HCT116 (cell line): ENCODE measurements around the gene XRN2. TPM values are rescaled to one million over a fixed set of nuclear protein-coding genes. Genes with fewer than 3 reads are reported as not detected.

Experiments used
- ATAC-seq: fragments of 200-7000 bp; cut with Tn5 transposase; 2 replicates; pipeline ENCODE4 v1.9.1; 2020; ENCODE audit warnings: mild to moderate bottlenecking, moderate library complexity
- BruUV-seq: library from RNA; stranded (reverse); fragments of 400-500 nt; replicated peaks from 2 replicates; lab custom pipeline; 2021; lab: Mats Ljungman, UMichigan
- CTCF ChIA-PET: fragments of 300-600 bp; sonication (Branson Sonifier 250); formaldehyde crosslinking; loops from one replicate; lab custom pipeline; 2021; ENCODE audit warnings: antibody characterized with exemption; lab: Charles Lee
- POLR2A ChIA-PET: fragments of 300-600, 350-600 bp; sonication (Branson Sonifier 250); formaldehyde crosslinking; loops from one replicate; lab custom pipeline; 2021; ENCODE audit warnings: antibody characterized with exemption; lab: Charles Lee
- RAD21 ChIA-PET, 2 experiments: fragments of 300-600 bp; sonication (Branson Sonifier 250); formaldehyde crosslinking; loops; one replicate each; lab custom pipeline; 2023; ENCODE audit warnings: low total read pairs in 2 of 2; ENCODE audit not compliant: uncharacterized antibody in 2 of 2, unreplicated experiment in 2 of 2, low non-redundant PET in 1 of 2; lab: Charles Lee
- DNase-seq: peaks from one replicate; pipeline ENCODE4 v3.0.0-alpha.2; 2010; ENCODE audit warnings: low read depth, low spot score
- H2AFZ ChIP-seq: fragments of 200-600 bp; shearing (Covaris generic), sonication (generic); 2 replicates; pipeline ENCODE4 v1.6.1; 2017; ENCODE audit warnings: low read depth, mixed run types, mixed read lengths, antibody characterized with exemption, low read length; ENCODE audit not compliant: poor library complexity, severe bottlenecking
- H3K27ac ChIP-seq: 2 replicates; pipeline ENCODE4 v1.5.1; 2012; ENCODE audit warnings: low read depth, low read length
- H3K27me3 ChIP-seq: fragments of 200-600 bp; sonication (generic); 2 replicates; pipeline ENCODE4 v1.6.1; 2016; ENCODE audit warnings: mixed run types, low read length, mixed read lengths; ENCODE audit not compliant: insufficient read depth
- H3K36me3 ChIP-seq, 2 experiments: fragments of 200-500 bp in 1 of 2; fragments of 200-600 bp in 1 of 2; sonication (Bioruptor generic) in 1 of 2; sonication (generic) in 1 of 2; 2 replicates each; pipeline versions ENCODE4 v1.5.1 to v1.6.1; 2014 to 2016; ENCODE audit warnings: low read length in 2 of 2, inconsistent platforms in 1 of 2, mixed read lengths in 1 of 2, mixed run types in 1 of 2; ENCODE audit not compliant: insufficient read depth in 2 of 2, control insufficient read depth in 1 of 2
- H3K4me1 ChIP-seq, 2 experiments: fragments of 200-600 bp in 1 of 2; sonication (generic) in 1 of 2; 2 replicates each; pipeline versions ENCODE4 v1.5.1 to v1.6.1; 2012 to 2017; ENCODE audit warnings: low read length in 2 of 2, inconsistent platforms in 1 of 2, mild to moderate bottlenecking in 1 of 2, mixed read lengths in 1 of 2, mixed run types in 1 of 2, moderate library complexity in 1 of 2; ENCODE audit not compliant: insufficient read depth in 2 of 2, control insufficient read depth in 1 of 2
- H3K4me2 ChIP-seq: fragments of 200-600 bp; sonication (generic); 2 replicates; pipeline ENCODE4 v1.6.1; 2017; ENCODE audit warnings: mixed run types, low read length, mixed read lengths
- H3K4me3 ChIP-seq, 2 experiments: fragments of 200-600 bp in 1 of 2; sonication (generic) in 1 of 2; replicated peaks in 1 of 2; 2 replicates each; pipeline ENCODE4 v1.5.1; 2011 to 2016; ENCODE audit warnings: low read length in 2 of 2, control low read depth in 1 of 2, low read depth in 1 of 2, mild to moderate bottlenecking in 1 of 2, mixed read lengths in 1 of 2, mixed run types in 1 of 2
- H3K79me2 ChIP-seq: fragments of 200-600 bp; sonication (generic); 2 replicates; pipeline ENCODE4 v1.6.1; 2017; ENCODE audit warnings: mild to moderate bottlenecking, mixed run types, low read length, moderate library complexity, mixed read lengths; ENCODE audit not compliant: insufficient read depth
- H3K9ac ChIP-seq: fragments of 200-600 bp; sonication (generic); 2 replicates; pipeline ENCODE4 v1.6.1; 2016; ENCODE audit warnings: low read length, mixed read lengths
- H3K9me2 ChIP-seq: fragments of 200-600 bp; sonication (generic), shearing (Covaris generic); 2 replicates; pipeline ENCODE4 v1.6.1; 2017; ENCODE audit warnings: mixed run types, mild to moderate bottlenecking, moderate library complexity; ENCODE audit not compliant: insufficient read depth
- H3K9me3 ChIP-seq, 2 experiments: fragments of 200-500 bp in 1 of 2; fragments of 200-600 bp in 1 of 2; sonication (Bioruptor generic) in 1 of 2; sonication (generic) in 1 of 2; 2 replicates each; pipeline ENCODE4 v1.6.1; 2014 to 2017; ENCODE audit warnings: low read length in 2 of 2, mixed read lengths in 2 of 2, inconsistent platforms in 1 of 2, low read depth in 1 of 2, mild to moderate bottlenecking in 1 of 2, mixed run types in 1 of 2, moderate library complexity in 1 of 2; ENCODE audit not compliant: control insufficient read depth in 1 of 2, insufficient read depth in 1 of 2
- H4K20me1 ChIP-seq: fragments of 200-600 bp; sonication (generic), shearing (Covaris generic); 2 replicates; pipeline ENCODE4 v1.6.1; 2017; ENCODE audit warnings: mixed run types, mild to moderate bottlenecking, moderate library complexity; ENCODE audit not compliant: insufficient read depth
- CBX3 ChIP-seq: IDR thresholded peaks from 2 replicates; pipeline ENCODE4 v1.6.1; 2012; ENCODE audit warnings: low read depth
- CEBPB ChIP-seq: IDR thresholded peaks from 2 replicates; pipeline ENCODE4 v1.6.1; 2012; ENCODE audit warnings: low read depth
- EGR1 ChIP-seq: IDR thresholded peaks from 2 replicates; pipeline ENCODE4 v1.6.1; 2012; ENCODE audit warnings: low read depth
- ELF1 ChIP-seq: IDR thresholded peaks from 2 replicates; pipeline ENCODE4 v1.6.1; 2012; ENCODE audit warnings: low read depth, borderline replicate concordance
- EZH2 ChIP-seq: fragments of 200-600 bp; sonication (generic); IDR thresholded peaks from 2 replicates; pipeline ENCODE4 v1.6.1; 2017; ENCODE audit warnings: antibody characterized with exemption, mixed run types
- EZH2phosphoT487 ChIP-seq: fragments of 200-600 bp; IDR thresholded peaks from 2 replicates; pipeline ENCODE4 v1.6.1; 2018; ENCODE audit warnings: antibody characterized with exemption, borderline replicate concordance
- FOSL1 ChIP-seq: IDR thresholded peaks from 2 replicates; pipeline ENCODE4 v1.6.1; 2012; ENCODE audit warnings: low read depth
- JUND ChIP-seq: IDR thresholded peaks from 2 replicates; pipeline ENCODE4 v1.6.1; 2012
- POLR2A ChIP-seq: IDR thresholded peaks from 2 replicates; pipeline ENCODE4 v1.7.0; 2011; ENCODE audit warnings: borderline replicate concordance; ENCODE audit not compliant: insufficient read depth, insufficient read length; ENCODE audit errors: extremely low read depth
- POLR2AphosphoS5 ChIP-seq: IDR thresholded peaks from 2 replicates; pipeline ENCODE4 v1.6.1; 2011; ENCODE audit warnings: mild to moderate bottlenecking, low read depth, low read length, moderate library complexity
- RAD21 ChIP-seq: IDR thresholded peaks from 2 replicates; pipeline ENCODE4 v1.6.1; 2012; ENCODE audit warnings: low read depth, mild to moderate bottlenecking
- REST ChIP-seq: IDR thresholded peaks from 2 replicates; pipeline ENCODE4 v1.6.1; 2012; ENCODE audit warnings: low read depth
- SIN3A ChIP-seq: IDR thresholded peaks from 2 replicates; pipeline ENCODE4 v1.6.1; 2012; ENCODE audit warnings: low read depth
- SP1 ChIP-seq: IDR thresholded peaks from 2 replicates; pipeline ENCODE4 v1.6.1; 2012; ENCODE audit warnings: low read depth
- SRF ChIP-seq: IDR thresholded peaks from 2 replicates; pipeline ENCODE4 v1.6.1; 2012; ENCODE audit warnings: low read depth
- TCF7L2 ChIP-seq: IDR thresholded peaks from 2 replicates; pipeline ENCODE4 v1.7.0; 2011; ENCODE audit warnings: borderline replicate concordance, inconsistent platforms; ENCODE audit not compliant: insufficient read depth, insufficient read length; ENCODE audit errors: extremely low read depth
- YY1 ChIP-seq: IDR thresholded peaks from 2 replicates; pipeline ENCODE4 v1.6.1; 2011; ENCODE audit warnings: low read length, low read depth, moderate library complexity, mild to moderate bottlenecking; ENCODE audit not compliant: insufficient replicate concordance; ENCODE audit errors: extremely low read depth
- ZFX ChIP-seq: fragments of 450-650 bp; IDR thresholded peaks from 2 replicates; pipeline ENCODE4 v1.6.1; 2017
- ZNF274 ChIP-seq: fragments of 200-500 bp; sonication (Bioruptor generic); IDR thresholded peaks from 2 replicates; pipeline ENCODE4 v1.6.1; 2014; ENCODE audit warnings: mild to moderate bottlenecking, low read depth, low read length, inconsistent platforms
- intact Hi-C: fragments of 100-400 bp; cut with micrococcal nuclease; formaldehyde crosslinking; loops from 2 replicates; pipeline ENCODE4 v1.10.0; 2022
- total RNA-seq: library from RNA; stranded (reverse); gene quantifications from one replicate; pipeline ENCODE4 v1.2.1, GENCODE V29; 2021; ENCODE audit not compliant: unreplicated experiment
- TF ChIP-seq, protein P1 (sequence below): IDR thresholded peaks from 2 replicates; pipeline ENCODE4 v1.6.1; 2012

The XRN2 gene
- total RNA-seq, 1 experiment from 2014 or later: 101 TPM

DNA sequence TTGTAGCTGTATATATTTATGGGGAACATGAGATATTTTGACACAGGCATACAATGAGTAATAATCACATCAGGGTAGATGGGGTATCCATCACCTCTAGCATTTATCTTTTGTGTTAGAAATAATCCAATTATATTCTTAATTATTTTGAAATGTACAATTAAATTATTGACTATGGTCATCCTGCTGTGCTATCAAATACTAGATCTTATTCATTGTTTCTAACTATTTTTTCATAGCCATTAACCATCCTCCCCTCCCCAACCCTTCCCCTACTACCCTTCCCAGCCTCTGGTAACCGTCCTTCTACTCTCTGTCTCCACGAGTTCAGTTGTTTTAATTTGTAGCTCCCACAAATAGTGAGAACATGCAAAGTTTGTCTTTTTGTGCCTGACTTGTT is 65.7 kb downstream of the XRN2 start:
- intact Hi-C loops: no loop called here
- Histone ChIP-seq H3K27ac (no peak overlapping the region), H3K27me3 (no peaks in the 10 kb centered on the region), H3K4me1 (no peaks in the 10 kb centered on the region), H3K4me3 (no peak overlapping the region), H3K9me2 (no peaks in the 10 kb centered on the region), H3K9ac (no peak overlapping the region), H3K36me3 (peaks cover 20 to 22% of the 10 kb centered on the region in 2 experiments), H3K4me2 (no peak overlapping the region), H2AFZ (no peak overlapping the region), H4K20me1 (peaks cover 5% of the 10 kb centered on the region; the same call in 1 of the 2 replicates), H3K9me3 (no peaks in the 10 kb centered on the region), H3K79me2 (peaks cover 52% of the 10 kb centered on the region)
- DNase-seq (no peak), ATAC-seq (no peak)
- CTCF ChIA-PET: no interaction called here
- TF ChIP-seq ELF1 (no peak), POLR2AphosphoS5 (no peak), CEBPB (no peak), ZFX (no peak), EGR1 (no peak), SRF (no peak), EZH2 (no peak), POLR2A (no peak), REST (no peak), TCF7L2 (no peak), FOSL1 (no peak), CBX3 (no peak), SP1 (no peak), EZH2phosphoT487 (no peak), YY1 (no peak), JUND (no peak), ZNF274 (no peak), SIN3A (no peak), RAD21 (no peak)
- TF ChIP-seq, protein P1, sequence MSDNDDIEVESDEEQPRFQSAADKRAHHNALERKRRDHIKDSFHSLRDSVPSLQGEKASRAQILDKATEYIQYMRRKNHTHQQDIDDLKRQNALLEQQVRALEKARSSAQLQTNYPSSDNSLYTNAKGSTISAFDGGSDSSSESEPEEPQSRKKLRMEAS: no peak
- BruUV-seq: no TSS peak
- POLR2A ChIA-PET: no interaction called here
- RAD21 ChIA-PET: no interaction called here
